H1 (cell line): ENCODE results near the gene KCNJ4. TPM values are rescaled to one million over a fixed set of nuclear protein-coding genes. Genes with fewer than 3 reads are reported as not detected.

Experiments
- BCL11A ChIP-seq, 2 experiments: IDR thresholded peaks; one replicate each; pipeline ENCODE4 v1.6.1; 2011; ENCODE audit warnings: low read depth in 2 of 2, low read length in 2 of 2, mild to moderate bottlenecking in 2 of 2
- CHD7 ChIP-seq: fragments of 300-600 bp; sonication (generic); IDR thresholded peaks from 2 replicates; pipeline ENCODE4 v1.7.1; 2012; ENCODE audit warnings: low read length, moderate library complexity, mild to moderate bottlenecking, inconsistent platforms; ENCODE audit not compliant: insufficient replicate concordance
- KDM1A ChIP-seq: fragments of 200-600, 300-600 bp; sonication (generic); IDR thresholded peaks from 2 replicates; pipeline ENCODE4 v1.7.1; 2016; ENCODE audit warnings: mild to moderate bottlenecking, low read length, borderline replicate concordance
- KDM4A ChIP-seq: IDR thresholded peaks from one replicate; pipeline ENCODE4 v1.7.1; 2012; ENCODE audit warnings: low read depth, mild to moderate bottlenecking, moderate library complexity, low read length, inconsistent platforms; ENCODE audit not compliant: severe bottlenecking
- POLR2AphosphoS5 ChIP-seq: IDR thresholded peaks from 2 replicates; pipeline ENCODE4 v1.6.1; 2011; ENCODE audit warnings: low read depth, low read length
- POU5F1 ChIP-seq: IDR thresholded peaks from 2 replicates; pipeline ENCODE4 v1.6.1; 2011; ENCODE audit warnings: low read depth, mild to moderate bottlenecking, low read length, moderate library complexity
- TAF7 ChIP-seq: optimal IDR thresholded peaks from 2 replicates; pipeline ENCODE3; 2011; ENCODE audit warnings: low read depth, mild to moderate bottlenecking, inconsistent platforms, low read length, moderate library complexity, borderline replicate concordance
- TCF12 ChIP-seq: IDR thresholded peaks from 2 replicates; pipeline ENCODE4 v1.6.1; 2011; ENCODE audit warnings: low read depth, mild to moderate bottlenecking, low read length
- polyA plus RNA-seq, 7 experiments: library from polyadenylated mRNA; depleted of rRNA in 3 of 7; stranded (reverse) in 5 of 7; unstranded in 2 of 7; fragments of >200 nt in 5 of 7; fragments of 200-250 nt in 2 of 7; gene quantifications; 1 replicate in 5 of 7; 2 replicates in 1 of 7; 4 replicates in 1 of 7; pipeline versions ENCODE4 v1.2.1 to v1.2.3, GENCODE V29; 2011 to 2013; ENCODE audit warnings: missing spikeins in 2 of 7, mixed read lengths in 2 of 7
- total RNA-seq: library from RNA; stranded (reverse); fragmentation: NEBNext Ultra II Directional; extraction: Animal tissue kit (Norgen Biotek cat#: 25700); gene quantifications from 2 replicates; pipeline ENCODE4 v1.2.1, GENCODE V29; 2021

Gene KCNJ4
- total and polyA plus RNA-seq, 2 of the 8 experiments (the other 6 are each of a cell fraction or from before 2014, with no cell fraction given), result 1.4 to 2.2 TPM

GRCh38 chr22:38398609-38399461, 56.2 kb downstream of the KCNJ4 start (continued):
- no peak for TF ChIP-seq CHD7
- no peak for TF ChIP-seq TCF12
- no peak for TF ChIP-seq TAF7
- TF ChIP-seq POU5F1, result no peak
- TF ChIP-seq KDM1A, result no peak
- no peak for TF ChIP-seq BCL11A (IDR thresholded peaks at IDR 0.05; ENCODE audit: low read depth in 2 of 2, low read length in 2 of 2)
- no peak for TF ChIP-seq KDM4A
- TF ChIP-seq POLR2AphosphoS5, result peak; percentile 69; the same call in 1 of the 2 replicates
